ACC112 (cell line): Measurements from ENCODE around the gene ARHGEF4.

Experiments used
- H2AFZ ChIP-seq: fragments of 200-600 bp; sonication (generic); one replicate; pipeline ENCODE4 v1.6.0; 2017; ENCODE audit warnings: antibody characterized with exemption, low read length; ENCODE audit not compliant: unreplicated experiment
- H3K27ac ChIP-seq: fragments of 200-600 bp; sonication (generic); 2 replicates; pipeline ENCODE4 v1.5.1; 2014; ENCODE audit warnings: low read depth, mild to moderate bottlenecking, antibody characterized with exemption, low read length, moderate library complexity
- H3K27me3 ChIP-seq: fragments of 200-600 bp; sonication (generic); 2 replicates; pipeline ENCODE4 v1.6.1; 2014; ENCODE audit warnings: mild to moderate bottlenecking, antibody characterized with exemption, low read length, moderate library complexity, mixed read lengths; ENCODE audit not compliant: insufficient read depth
- H3K36me3 ChIP-seq: fragments of 200-600 bp; sonication (generic); 2 replicates; pipeline ENCODE4 v1.6.1; 2016; ENCODE audit warnings: mild to moderate bottlenecking, antibody characterized with exemption, low read length, moderate library complexity, mixed read lengths; ENCODE audit not compliant: insufficient read depth
- H3K4me1 ChIP-seq: fragments of 200-600 bp; sonication (generic); one replicate; pipeline ENCODE4 v1.6.1; 2016; ENCODE audit warnings: low read length, mixed read lengths; ENCODE audit not compliant: insufficient read depth, unreplicated experiment, control insufficient read depth
- H3K4me3 ChIP-seq: fragments of 200-600 bp; sonication (generic); 2 replicates; pipeline ENCODE4 v1.5.1; 2014; ENCODE audit warnings: mild to moderate bottlenecking, low read depth, low read length
- H3K79me2 ChIP-seq: fragments of 200-600 bp; sonication (generic); one replicate; pipeline ENCODE4 v1.6.0; 2016; ENCODE audit warnings: low read length; ENCODE audit not compliant: control insufficient read depth, unreplicated experiment, insufficient read depth

Gene ARHGEF4

DNA sequence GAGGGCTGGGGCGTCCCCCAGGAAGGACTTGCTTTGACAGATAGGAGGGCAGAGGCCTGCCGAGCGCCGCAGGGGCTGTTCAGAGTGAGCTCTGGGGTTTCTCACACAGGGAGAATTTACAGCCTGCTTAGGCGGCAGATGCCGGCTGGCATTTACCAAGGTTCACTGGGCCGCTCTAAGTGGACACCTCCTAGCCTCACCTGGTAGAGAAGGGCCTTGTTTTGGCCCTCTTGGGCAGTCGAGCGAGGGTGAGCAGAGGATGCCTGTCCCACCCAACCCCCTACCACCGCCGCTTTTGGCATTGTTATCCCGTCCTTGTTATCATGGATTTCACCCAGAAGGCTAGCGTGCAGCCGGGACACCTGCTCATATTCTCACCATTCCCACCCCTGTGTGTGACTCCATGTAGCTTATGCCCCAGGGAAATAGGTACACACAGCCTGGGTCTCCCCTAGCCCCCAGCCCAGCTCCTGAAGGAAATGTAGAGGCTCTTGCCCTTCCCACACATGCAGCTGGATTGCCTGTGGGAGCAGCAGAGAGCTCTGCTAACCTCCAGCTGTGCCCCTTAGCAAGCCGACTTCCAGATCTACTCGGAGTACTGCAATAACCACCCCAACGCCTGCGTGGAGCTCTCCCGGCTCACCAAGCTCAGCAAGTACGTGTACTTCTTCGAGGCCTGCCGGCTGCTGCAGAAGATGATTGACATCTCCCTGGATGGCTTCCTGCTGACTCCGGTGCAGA lies 204.1 kb downstream of the ARHGEF4 start:
- H3K27me3 ChIP-seq, result no peaks in the 10 kb centered on the region
- no peaks in the 10 kb centered on the region for H3K79me2 ChIP-seq
- no peak overlapping the region for H2AFZ ChIP-seq
- peaks cover 2% of the 10 kb centered on the region for H3K4me1 ChIP-seq
- H3K36me3 ChIP-seq, result no peaks in the 10 kb centered on the region
- no peak overlapping the region for H3K4me3 ChIP-seq
- no peak overlapping the region for H3K27ac ChIP-seq

- H3K4me1 ChIP-seq, result peaks cover 2% of the 10 kb centered on the region
- no peaks in the 10 kb centered on the region for H3K27me3 ChIP-seq
- H3K36me3 ChIP-seq, result no peaks in the 10 kb centered on the region
- no peak overlapping the region for H3K27ac ChIP-seq
- no peaks in the 10 kb centered on the region for H3K79me2 ChIP-seq
- no peak overlapping the region for H2AFZ ChIP-seq
- H3K4me3 ChIP-seq, result no peak overlapping the region
Observed at GRCh38 chr2:131041402-131042147, 204.9 kb downstream of the ARHGEF4 start.

- H3K27ac ChIP-seq, result no peak overlapping the region
- H3K4me3 ChIP-seq, result no peak overlapping the region
- no peaks in the 10 kb centered on the region for H3K27me3 ChIP-seq
- no peaks in the 10 kb centered on the region for H3K36me3 ChIP-seq
- no peak overlapping the region for H2AFZ ChIP-seq
- H3K79me2 ChIP-seq, result no peaks in the 10 kb centered on the region
- peaks cover 2% of the 10 kb centered on the region for H3K4me1 ChIP-seq
Observed at GRCh38 chr2:131042148-131042775, 205.5 kb downstream of the ARHGEF4 start.

GRCh38 chr2:131043199-131044074 lies 206.7 kb downstream of the ARHGEF4 start:
- Histone ChIP-seq H3K79me2 (no peaks in the 10 kb centered on the region), H2AFZ (no peak overlapping the region), H3K27me3 (no peaks in the 10 kb centered on the region), H3K36me3 (no peaks in the 10 kb centered on the region), H3K27ac (no peak overlapping the region), H3K4me1 (peaks cover 2% of the 10 kb centered on the region), H3K4me3 (no peak overlapping the region)

DNA sequence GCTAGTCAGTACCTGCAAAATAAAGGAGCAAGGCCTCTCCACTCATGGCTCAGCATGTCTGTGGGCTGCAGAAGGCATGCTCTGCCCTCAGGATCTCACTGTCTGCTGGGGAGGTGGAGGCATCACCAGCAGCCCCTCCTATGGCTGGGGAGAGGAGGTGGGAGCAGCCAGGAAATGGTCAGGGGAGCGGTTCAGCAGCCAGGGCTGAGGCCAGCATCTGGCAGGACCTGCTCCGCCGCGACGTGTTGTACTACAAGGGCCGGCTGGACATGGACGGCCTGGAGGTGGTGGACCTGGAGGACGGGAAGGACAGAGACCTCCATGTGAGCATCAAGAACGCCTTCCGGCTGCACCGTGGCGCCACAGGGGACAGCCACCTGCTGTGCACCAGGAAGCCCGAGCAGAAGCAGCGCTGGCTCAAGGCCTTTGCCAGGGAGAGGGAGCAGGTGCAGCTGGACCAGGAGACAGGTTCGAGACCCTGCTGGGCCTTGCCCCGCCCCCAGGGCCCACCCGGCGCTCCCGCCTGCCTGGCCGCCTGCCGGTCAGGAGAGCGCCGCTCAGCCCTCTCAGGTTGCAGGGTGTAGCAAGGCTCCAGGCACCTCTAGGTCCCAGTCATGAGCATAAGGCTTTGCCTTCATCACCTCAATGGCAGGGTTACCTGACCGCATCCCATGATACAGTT lies 207.5 kb downstream of the ARHGEF4 start:
- H3K36me3 ChIP-seq, result peaks cover 2% of the 10 kb centered on the region; the same call in 1 of the 2 replicates
- H3K27me3 ChIP-seq, result no peaks in the 10 kb centered on the region
- H3K4me3 ChIP-seq, result no peak overlapping the region
- H3K27ac ChIP-seq, result no peak overlapping the region
- no peak overlapping the region for H2AFZ ChIP-seq
- no peaks in the 10 kb centered on the region for H3K79me2 ChIP-seq
- H3K4me1 ChIP-seq, result peaks cover 2% of the 10 kb centered on the region

GRCh38 chr2:131044757-131045150 lies 208.0 kb downstream of the ARHGEF4 start:
- no peaks in the 10 kb centered on the region for H3K79me2 ChIP-seq
- peaks cover 2% of the 10 kb centered on the region for H3K4me1 ChIP-seq
- no peaks in the 10 kb centered on the region for H3K27me3 ChIP-seq
- H2AFZ ChIP-seq, result no peak overlapping the region
- H3K27ac ChIP-seq, result no peak overlapping the region
- H3K4me3 ChIP-seq, result no peak overlapping the region
- H3K36me3 ChIP-seq, result peaks cover 8% of the 10 kb centered on the region; the same call in 1 of the 2 replicates

GRCh38 chr2:131045286-131046027 lies 208.7 kb downstream of the ARHGEF4 start:
- H3K4me1 ChIP-seq, result peaks cover 2% of the 10 kb centered on the region
- no peak overlapping the region for H3K4me3 ChIP-seq
- H3K27me3 ChIP-seq, result no peaks in the 10 kb centered on the region
- H2AFZ ChIP-seq, result no peak overlapping the region
- no peak overlapping the region for H3K27ac ChIP-seq
- no peaks in the 10 kb centered on the region for H3K79me2 ChIP-seq
- H3K36me3 ChIP-seq, result peaks cover 12% of the 10 kb centered on the region; the same call in 1 of the 2 replicates

- Histone ChIP-seq H2AFZ (no peak overlapping the region), H3K79me2 (no peaks in the 10 kb centered on the region), H3K4me3 (no peak overlapping the region), H3K27ac (no peak overlapping the region), H3K4me1 (peaks cover 2% of the 10 kb centered on the region), H3K36me3 (peaks cover 12% of the 10 kb centered on the region; the same call in 1 of the 2 replicates), H3K27me3 (no peaks in the 10 kb centered on the region)
Observed at GRCh38 chr2:131046028-131046917, 209.6 kb downstream of the ARHGEF4 start.
